Esophagus squamous epithelium (tissue), 5 donors: ENCODE measurements around the gene ECSCR. TPM values are rescaled to one million over a fixed set of nuclear protein-coding genes. Genes with fewer than 3 reads are reported as not detected.
"Not testable (repeated sequence)": the region's sequence is repeated elsewhere in the genome, so short reads cannot be mapped to it uniquely, and the experiment has no call there.

Experiments
- DNase-seq: peaks from one replicate; lab custom pipeline; 2025; lab: John Stamatoyannopoulos, UW
- H3K27ac ChIP-seq, 4 donors: fragments of 200-600 bp; sonication (generic); one replicate each; pipeline ENCODE4 v1.5.1; 2016 to 2019; ENCODE audit warnings: mild to moderate bottlenecking in 1 of 4
- H3K27me3 ChIP-seq, 4 donors: fragments of 200-600 bp; sonication (generic); 1 replicate in 3 of 4; 2 replicates in 1 of 4; pipeline versions ENCODE4 v1.5.1 to v1.6.0; 2017 to 2021; ENCODE audit warnings: antibody characterized with exemption in 1 of 4
- H3K36me3 ChIP-seq, 3 donors: fragments of 200-600 bp; sonication (generic); one replicate each; pipeline ENCODE4 v1.5.1; 2016 to 2019
- H3K4me1 ChIP-seq, 3 donors: fragments of 200-600 bp; sonication (generic); one replicate each; pipeline ENCODE4 v1.5.1; 2017 to 2019
- H3K4me3 ChIP-seq, 4 donors: fragments of 200-600 bp; sonication (generic); 1 replicate in 3 of 4; 2 replicates in 1 of 4; pipeline ENCODE4 v1.5.1; 2016 to 2019; ENCODE audit warnings: mild to moderate bottlenecking in 2 of 4, moderate library complexity in 1 of 4
- H3K9me3 ChIP-seq, 3 donors: fragments of 200-600 bp; sonication (generic); one replicate each; pipeline ENCODE4 v1.5.1; 2016 to 2019
- POLR2A ChIP-seq, 4 donors: fragments of 450-650 bp; IDR thresholded peaks; one replicate each; pipeline ENCODE4 v1.6.1; 2017; ENCODE audit warnings: antibody characterized with exemption in 4 of 4, mild to moderate bottlenecking in 4 of 4, moderate library complexity in 3 of 4
- WGBS, 2 donors: methylation state at CpG; one replicate each; pipeline ENCODE4 v1.1.5; 2018; 5-methylcytosine and 5-hydroxymethylcytosine counted together
- intact Hi-C: fragments of 100-400 bp; cut with DNase I; formaldehyde crosslinking; loops from one replicate; pipeline ENCODE4 v1.15.0; 2022
- total RNA-seq, 4 donors: library from RNA; depleted of rRNA; stranded (reverse); fragments of >200 nt; gene quantifications; one replicate each; pipeline ENCODE4 v1.1.0, GENCODE V29; 2016
- TF ChIP-seq, protein P1 (sequence below), 6 experiments: fragments of 450-650 bp in 4 of 6; fragments of 200-600 bp in 2 of 6; sonication (generic) in 2 of 6; IDR thresholded peaks; one replicate each; pipeline ENCODE4 v1.5.1; 2016 to 2019; ENCODE audit warnings: antibody characterized with exemption in 6 of 6, mild to moderate bottlenecking in 4 of 6, moderate library complexity in 4 of 6
- donor health status: DM: yes; HTN: yes; CAD: no.

The ECSCR gene
- total RNA-seq, 4 donors from 2014 or later, result 1.7 to 19.5 (median 6.9) TPM

DNA sequence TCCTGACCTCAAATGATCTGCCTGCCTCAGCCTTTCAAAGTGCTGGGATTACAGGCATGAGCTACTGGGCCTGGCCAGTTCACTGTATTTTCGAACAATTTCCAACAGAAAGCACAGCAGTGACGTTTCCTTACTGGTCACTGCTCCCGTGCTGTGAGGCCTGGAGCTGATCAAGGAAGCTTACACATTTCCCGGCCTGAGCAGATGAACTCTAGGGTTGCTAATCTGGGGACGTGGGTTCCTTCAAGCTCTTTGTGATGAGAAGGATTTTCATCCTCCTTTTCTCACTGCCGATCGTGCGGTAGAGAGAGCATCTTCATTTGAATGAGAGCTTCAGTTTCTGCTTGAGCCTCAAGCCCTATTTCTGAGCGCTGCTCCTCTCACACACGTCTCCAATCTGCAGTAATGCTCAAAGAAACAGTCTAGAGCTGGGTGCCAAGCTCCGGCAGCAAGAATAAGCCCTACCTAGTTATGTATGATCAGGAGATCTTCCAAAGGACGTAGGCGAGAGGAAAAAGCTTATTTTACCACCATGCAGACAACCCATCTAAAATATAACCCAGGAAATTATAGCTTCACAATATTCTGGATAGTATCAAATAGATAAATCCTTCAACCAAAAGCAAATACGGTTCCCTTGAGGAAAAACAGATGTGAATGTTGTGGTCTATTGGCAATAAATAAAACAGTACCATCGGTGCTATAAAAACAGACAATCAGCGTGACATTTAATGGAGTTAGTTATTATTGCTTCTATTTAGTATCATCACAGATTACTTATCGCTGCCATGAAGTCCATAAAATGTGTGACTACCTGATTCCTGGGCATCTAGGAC, 51.3 kb downstream of the ECSCR start:
- Histone ChIP-seq H3K9me3 (no peaks in the 10 kb centered on the region), H3K4me3 (no peak overlapping the region), H3K4me1 (peaks cover 10 to 49% (median 26%) of the 10 kb centered on the region in 3 donors), H3K36me3 (no peaks in the 10 kb centered on the region), H3K27ac (no peak overlapping the region), H3K27me3 (no peaks in the 10 kb centered on the region)
- no peak for DNase-seq
- intact Hi-C loops, result no loop called here
- TF ChIP-seq, protein P1, sequence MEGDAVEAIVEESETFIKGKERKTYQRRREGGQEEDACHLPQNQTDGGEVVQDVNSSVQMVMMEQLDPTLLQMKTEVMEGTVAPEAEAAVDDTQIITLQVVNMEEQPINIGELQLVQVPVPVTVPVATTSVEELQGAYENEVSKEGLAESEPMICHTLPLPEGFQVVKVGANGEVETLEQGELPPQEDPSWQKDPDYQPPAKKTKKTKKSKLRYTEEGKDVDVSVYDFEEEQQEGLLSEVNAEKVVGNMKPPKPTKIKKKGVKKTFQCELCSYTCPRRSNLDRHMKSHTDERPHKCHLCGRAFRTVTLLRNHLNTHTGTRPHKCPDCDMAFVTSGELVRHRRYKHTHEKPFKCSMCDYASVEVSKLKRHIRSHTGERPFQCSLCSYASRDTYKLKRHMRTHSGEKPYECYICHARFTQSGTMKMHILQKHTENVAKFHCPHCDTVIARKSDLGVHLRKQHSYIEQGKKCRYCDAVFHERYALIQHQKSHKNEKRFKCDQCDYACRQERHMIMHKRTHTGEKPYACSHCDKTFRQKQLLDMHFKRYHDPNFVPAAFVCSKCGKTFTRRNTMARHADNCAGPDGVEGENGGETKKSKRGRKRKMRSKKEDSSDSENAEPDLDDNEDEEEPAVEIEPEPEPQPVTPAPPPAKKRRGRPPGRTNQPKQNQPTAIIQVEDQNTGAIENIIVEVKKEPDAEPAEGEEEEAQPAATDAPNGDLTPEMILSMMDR (IDR thresholded peaks at IDR 0.05), result no peak
- TF ChIP-seq POLR2A (IDR thresholded peaks at IDR 0.05), result no peak
- 87 to 91% methylated on average over 17 of the region's 17 CpGs for WGBS, 2 donors

DNA sequence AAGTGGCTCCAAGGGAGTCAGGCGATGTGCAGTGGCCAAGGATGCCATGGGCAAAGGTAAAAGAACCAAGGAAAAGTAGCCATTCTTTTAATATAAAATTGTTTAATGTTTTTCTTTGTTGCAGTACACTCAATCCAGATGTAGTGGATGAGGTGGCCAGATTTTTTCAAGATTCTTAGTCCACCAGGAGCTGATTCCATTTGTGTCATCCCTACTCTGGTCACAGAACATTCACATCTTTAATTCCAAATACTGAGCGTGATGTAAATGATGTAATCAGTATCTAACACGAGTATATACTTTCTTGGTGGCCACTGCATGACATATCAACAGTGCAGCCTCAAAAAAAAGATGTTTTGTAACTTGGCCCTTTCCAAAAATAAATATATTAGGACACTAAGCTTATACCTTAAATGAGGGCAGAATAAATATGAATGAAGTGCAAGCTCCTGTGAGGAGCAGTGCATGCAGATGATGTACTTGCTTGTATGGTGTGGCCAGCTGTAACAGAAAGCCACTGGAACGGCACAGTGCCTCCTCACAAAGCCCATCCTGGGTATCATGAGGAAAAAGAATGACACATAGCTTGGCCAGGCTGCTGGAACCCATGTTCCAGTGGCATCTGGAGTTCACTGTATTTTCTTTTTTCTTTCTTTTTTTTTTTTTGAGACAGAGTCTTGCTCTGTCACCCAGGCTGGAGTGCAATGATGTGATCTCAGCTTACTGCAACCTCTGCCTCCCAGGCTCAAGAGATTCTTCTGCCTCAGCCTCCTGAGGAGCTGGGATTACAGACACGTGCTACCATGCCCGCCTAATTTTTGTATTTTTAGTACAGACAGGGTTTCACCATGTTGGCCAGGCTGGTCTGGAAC, 52.2 kb downstream of the ECSCR start:
- H3K9me3 ChIP-seq, result no peaks in the 10 kb centered on the region
- 55 to 66% methylated on average over 6 of the region's 6 CpGs for WGBS, 2 donors
- H3K27me3 ChIP-seq, result no peaks in the 10 kb centered on the region
- TF ChIP-seq, protein P1 (IDR thresholded peaks at IDR 0.05), result no peak
- TF ChIP-seq POLR2A (IDR thresholded peaks at IDR 0.05), result no peak
- no peaks in the 10 kb centered on the region for H3K36me3 ChIP-seq
- peaks cover 8 to 41% (median 17%) of the 10 kb centered on the region in 3 donors for H3K4me1 ChIP-seq
- no peak overlapping the region for H3K27ac ChIP-seq
- intact Hi-C loops, result no loop called here
- no peak overlapping the region for H3K4me3 ChIP-seq
- no peak for DNase-seq

DNA sequence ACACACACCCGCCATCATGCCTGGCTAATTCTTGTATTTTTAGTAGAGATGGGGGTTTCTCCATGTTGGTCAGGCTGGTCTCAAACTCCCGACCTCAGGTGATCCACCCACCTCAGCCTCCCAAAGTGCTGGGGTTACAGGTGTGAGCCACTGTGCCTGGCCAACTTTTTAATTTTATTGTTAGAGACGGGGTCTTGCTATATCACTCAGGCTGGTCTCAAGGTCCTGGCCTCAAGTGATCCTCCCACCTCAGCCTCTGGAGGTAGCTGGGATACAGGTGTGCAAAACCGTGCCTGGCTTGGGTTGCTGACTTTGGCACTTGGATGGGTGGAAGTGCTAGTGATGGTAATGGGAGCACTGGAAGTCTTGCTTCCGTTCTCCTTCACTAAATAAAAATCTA, 53.4 kb downstream of the ECSCR start:
- intact Hi-C loops, DNase-seq: not testable (repeated sequence)
- 88 to 91% methylated on average over 5 of the region's 5 CpGs for WGBS, 2 donors

DNA sequence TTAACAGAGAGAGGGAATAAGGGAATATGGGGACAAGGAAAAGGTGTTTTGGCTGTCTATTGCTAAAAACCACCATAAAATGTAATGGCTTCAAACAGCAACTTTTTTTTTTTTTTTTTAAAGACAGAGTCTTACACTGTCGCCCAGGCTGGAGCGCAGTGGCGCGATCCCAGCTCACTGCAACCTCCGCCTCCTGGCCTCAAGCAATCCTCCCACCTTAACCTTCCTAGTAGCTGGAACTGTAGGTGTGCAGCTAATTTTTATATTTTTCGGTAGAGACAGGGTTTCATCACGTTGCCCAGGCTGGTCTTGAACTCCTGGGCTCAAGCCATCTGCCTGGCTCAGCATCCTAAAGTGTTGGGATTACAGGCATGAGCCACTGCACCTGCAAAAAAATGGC, 54.4 kb downstream of the ECSCR start:
- TF ChIP-seq POLR2A (IDR thresholded peaks at IDR 0.05), result no peak
- 92 to 96% methylated on average over 7 of the region's 7 CpGs for WGBS, 2 donors
- no peak for DNase-seq

More for the DNA sequence above, 53.4 kb downstream of the ECSCR start:
- peaks cover 5 to 36% (median 9%) of the 10 kb centered on the region in 3 donors for H3K4me1 ChIP-seq
- not testable (repeated sequence) for H3K9me3 ChIP-seq, H3K4me3 ChIP-seq, H3K27ac ChIP-seq, H3K36me3 ChIP-seq, H3K27me3 ChIP-seq

DNA sequence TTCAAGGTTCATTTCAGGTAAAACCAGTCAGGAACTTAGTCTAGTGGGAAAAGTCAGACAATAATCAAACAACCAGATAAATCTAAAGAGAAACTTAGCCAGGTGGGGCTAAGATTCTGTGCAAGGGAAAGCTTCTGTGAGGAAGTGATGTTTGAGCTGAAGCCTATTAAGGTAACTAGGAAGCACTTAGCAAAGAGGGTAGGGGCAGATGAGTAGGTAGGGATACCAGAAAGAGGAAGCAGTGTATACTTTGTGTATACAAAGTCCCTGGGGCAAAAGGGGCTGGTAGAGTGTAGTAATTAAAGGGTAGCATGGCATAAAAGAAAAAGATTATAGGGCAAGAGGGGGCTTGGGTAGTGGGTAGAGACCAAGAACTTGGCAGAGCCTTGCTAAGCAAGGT, 55.0 kb downstream of the ECSCR start:
- no peak overlapping the region for H3K4me3 ChIP-seq
- no peak for DNase-seq
- intact Hi-C loops, result no loop called here
- peak overlapping the region in 3 of 4 donors; percentile 35 to 65 (median 62) for H3K27ac ChIP-seq
- no peaks in the 10 kb centered on the region for H3K9me3 ChIP-seq
- TF ChIP-seq, protein P1 (IDR thresholded peaks at IDR 0.05), result no peak
- no peak for TF ChIP-seq POLR2A (IDR thresholded peaks at IDR 0.05)
- H3K27me3 ChIP-seq, result no peaks in the 10 kb centered on the region
- no peaks in the 10 kb centered on the region for H3K36me3 ChIP-seq
- H3K4me1 ChIP-seq, result peaks cover 8 to 39% (median 12%) of the 10 kb centered on the region in 3 donors

More for the DNA sequence above, 54.4 kb downstream of the ECSCR start:
- Histone ChIP-seq H3K27me3 (no peaks in the 10 kb centered on the region), H3K4me1 (peaks cover 6 to 33% (median 8%) of the 10 kb centered on the region in 3 donors), H3K36me3 (no peaks in the 10 kb centered on the region), H3K4me3 (no peak overlapping the region), H3K27ac (peak overlapping the region in 2 of 4 donors; percentile 35 to 65), H3K9me3 (no peaks in the 10 kb centered on the region)
- intact Hi-C loops, result no loop called here
